CMK (cell line): ENCODE data around the gene GASK1A.

Experiments
- DNase-seq: peaks from one replicate; pipeline ENCODE4 v3.0.0-alpha.2; 2010; ENCODE audit warnings: low read depth

Gene GASK1A

GRCh38 chr3:43087249-43087776 lies 108.2 kb downstream of the GASK1A start:
- no peak for DNase-seq

- DNase-seq = no peak
Measured at GRCh38 chr3:43089081-43089480, 110.0 kb downstream of the GASK1A start.

- DNase-seq = no peak
Measured at GRCh38 chr3:43090238-43090637, 111.1 kb downstream of the GASK1A start.

- DNase-seq = no peak
Measured at GRCh38 chr3:43091481-43091880, 112.4 kb downstream of the GASK1A start.

- DNase-seq = no peak
Measured at GRCh38 chr3:43093006-43093405, 113.9 kb downstream of the GASK1A start.

- DNase-seq = no peak
Measured at GRCh38 chr3:43093974-43094373, 114.9 kb downstream of the GASK1A start.

- DNase-seq = no peak
Measured at GRCh38 chr3:43094381-43094780, 115.3 kb downstream of the GASK1A start.

- DNase-seq = no peak
Measured at GRCh38 chr3:43094851-43095250, 115.7 kb downstream of the GASK1A start.

GRCh38 chr3:43095370-43095769 lies 116.3 kb downstream of the GASK1A start:
- DNase-seq = no peak

GRCh38 chr3:43096761-43097160 lies 117.7 kb downstream of the GASK1A start:
- DNase-seq = no peak

- DNase-seq = no peak
Measured at GRCh38 chr3:43097400-43098080, 118.4 kb downstream of the GASK1A start.

- DNase-seq = no peak
Measured at GRCh38 chr3:43098761-43099160, 119.7 kb downstream of the GASK1A start.

- no peak for DNase-seq
Measured at GRCh38 chr3:43102773-43103480, 123.8 kb downstream of the GASK1A start.

GRCh38 chr3:43104039-43104438 lies 124.9 kb downstream of the GASK1A start:
- DNase-seq = no peak

- DNase-seq = no peak
Measured at GRCh38 chr3:43104660-43105595, 125.8 kb downstream of the GASK1A start.

GRCh38 chr3:43105596-43106292 lies 126.6 kb downstream of the GASK1A start, which contains the start of gene POMGNT2:
TSS of gene POMGNT2 (minus strand) at chr3:43106079. CDS start at chr3:43081431, 24,648 bp downstream.
- peak; percentile 45 for DNase-seq

- DNase-seq = no peak
Measured at GRCh38 chr3:43106293-43106628, 127.2 kb downstream of the GASK1A start.
